HepG2 (cell line): ENCODE results near the gene FAM219A. TPM values are rescaled to one million over a fixed set of nuclear protein-coding genes. Genes with fewer than 3 reads are reported as not detected.

Experiments used
- ARNTL ChIP-seq: sonication (generic); formaldehyde crosslinking; IDR thresholded peaks from 2 replicates; pipeline ENCODE4 v1.4.0; 2020; ENCODE audit warnings: mild to moderate bottlenecking, missing genetic modification reagents
- BORCS8-MEF2B ChIP-seq: sonication (generic); formaldehyde crosslinking; IDR thresholded peaks from 2 replicates; pipeline ENCODE4 v1.8.0; 2022; ENCODE audit warnings: mild to moderate bottlenecking, missing genetic modification reagents
- CCAR2 ChIP-seq: fragments of 200-400 bp; formaldehyde crosslinking; optimal IDR thresholded peaks from 2 replicates; pipeline ENCODE3; 2018; ENCODE audit warnings: low read depth, mild to moderate bottlenecking, low read length, moderate library complexity
- KLF11 ChIP-seq: IDR thresholded peaks from 2 replicates; pipeline ENCODE4 v1.6.1; 2016; ENCODE audit warnings: missing compliant biosample characterization
- KLF15 ChIP-seq: sonication (generic); formaldehyde crosslinking; IDR thresholded peaks from 2 replicates; pipeline ENCODE4 v1.8.1; 2023; ENCODE audit warnings: borderline replicate concordance, mild to moderate bottlenecking, inconsistent platforms, missing genetic modification reagents, mixed read lengths
- MED13 ChIP-seq: sonication (generic); formaldehyde crosslinking; IDR thresholded peaks from 2 replicates; pipeline ENCODE4 v1.5.0; 2020; ENCODE audit warnings: missing genetic modification reagents
- MIER2 ChIP-seq: IDR thresholded peaks from 2 replicates; pipeline ENCODE4 v1.6.1; 2016; ENCODE audit warnings: missing biosample characterization, missing genetic modification reagents
- PCBP1 ChIP-seq: fragments of 200-400 bp; formaldehyde crosslinking; IDR thresholded peaks from 2 replicates; pipeline ENCODE4 v1.6.1; 2017; ENCODE audit warnings: mild to moderate bottlenecking, low read depth, low read length, borderline replicate concordance
- RAD21 ChIP-seq: fragments of 450-650 bp; formaldehyde crosslinking; IDR thresholded peaks from 2 replicates; pipeline ENCODE4 v1.5.0; 2020; ENCODE audit warnings: mild to moderate bottlenecking
- RXRA ChIP-seq: sonication (generic); formaldehyde crosslinking; IDR thresholded peaks from 2 replicates; pipeline ENCODE4 v1.5.1; 2020; ENCODE audit warnings: missing genetic modification reagents
- TBX3 ChIP-seq: fragments of 450-650 bp; IDR thresholded peaks from 2 replicates; pipeline ENCODE4 v1.6.1; 2017; ENCODE audit warnings: antibody characterized with exemption, mild to moderate bottlenecking, inconsistent platforms, borderline replicate concordance
- TCF7 ChIP-seq: sonication (generic); IDR thresholded peaks from 2 replicates; pipeline ENCODE4 v1.6.1; 2016; ENCODE audit warnings: antibody characterized with exemption, low read depth
- ZNF12 ChIP-seq: sonication (generic); formaldehyde crosslinking; IDR thresholded peaks from 2 replicates; pipeline ENCODE4 v1.5.0; 2020; ENCODE audit warnings: missing genetic modification reagents
- ZNF17 ChIP-seq: sonication (generic); formaldehyde crosslinking; IDR thresholded peaks from 2 replicates; pipeline ENCODE4 v1.5.0; 2020; ENCODE audit warnings: mild to moderate bottlenecking, missing genetic modification reagents
- ZNF615 ChIP-seq: sonication (generic); formaldehyde crosslinking; IDR thresholded peaks from 2 replicates; pipeline ENCODE4 v1.5.0; 2020; ENCODE audit warnings: mild to moderate bottlenecking, missing genetic modification reagents, borderline replicate concordance
- ZNF776 ChIP-seq: sonication (generic); formaldehyde crosslinking; IDR thresholded peaks from 2 replicates; pipeline ENCODE4 v1.4.0; 2020; ENCODE audit warnings: mild to moderate bottlenecking, missing genetic modification reagents
- ZZZ3 ChIP-seq: sonication (generic); formaldehyde crosslinking; IDR thresholded peaks from 2 replicates; pipeline ENCODE4 v1.4.0; 2020; ENCODE audit warnings: missing genetic modification reagents, mild to moderate bottlenecking, borderline replicate concordance
- polyA plus RNA-seq, 8 experiments: library from polyadenylated mRNA; depleted of rRNA in 3 of 8; stranded (reverse) in 7 of 8; unstranded in 1 of 8; fragments of >200 nt; fragmentation: Illumina TruSeq in 4 of 8; extraction: Trizol in 4 of 8; gene quantifications; 2 replicates each; pipeline versions ENCODE4 v1.2.1 to v1.2.3, GENCODE V29; 2011 to 2016; ENCODE audit warnings: low read depth in 4 of 8, missing spikeins in 1 of 8, mixed read lengths in 1 of 8; ENCODE audit not compliant: insufficient read depth in 1 of 8
- total RNA-seq, 5 experiments: library from RNA; depleted of rRNA; stranded (reverse); fragments of >200 nt; fragmentation: Illumina TruSeq; extraction: Trizol; gene quantifications; 2 replicates each; pipeline ENCODE4 v1.2.3, GENCODE V29; 2016; ENCODE audit warnings: low read depth in 1 of 5
- TF ChIP-seq, protein P1 (sequence below): sonication (generic); formaldehyde crosslinking; IDR thresholded peaks from 2 replicates; pipeline ENCODE4 v1.4.0; 2020; ENCODE audit warnings: missing genetic modification reagents
- TF ChIP-seq, protein P2 (sequence below): IDR thresholded peaks from 2 replicates; pipeline ENCODE4 v1.6.1; 2016; ENCODE audit warnings: missing compliant biosample characterization, missing genetic modification reagents, borderline replicate concordance
- TF ChIP-seq, protein P3 (sequence below): sonication (generic); formaldehyde crosslinking; IDR thresholded peaks from 2 replicates; pipeline ENCODE4 v1.5.0; 2020; ENCODE audit warnings: mild to moderate bottlenecking, missing genetic modification reagents, moderate library complexity
- TF ChIP-seq, protein P4 (sequence below): sonication (generic); formaldehyde crosslinking; IDR thresholded peaks from 2 replicates; pipeline ENCODE4 v1.4.0; 2020; ENCODE audit warnings: missing genetic modification reagents, mild to moderate bottlenecking, borderline replicate concordance
- TF ChIP-seq, protein P5 (sequence below): sonication (generic); formaldehyde crosslinking; IDR thresholded peaks from 2 replicates; pipeline ENCODE4 v1.5.0; 2020; ENCODE audit warnings: missing genetic modification reagents, mild to moderate bottlenecking, borderline replicate concordance

Gene FAM219A
- total and polyA plus RNA-seq, 2 of the 13 experiments (the other 11 are each of a cell fraction or from before 2014, with no cell fraction given), result 3.9 to 6.4 TPM

DNA sequence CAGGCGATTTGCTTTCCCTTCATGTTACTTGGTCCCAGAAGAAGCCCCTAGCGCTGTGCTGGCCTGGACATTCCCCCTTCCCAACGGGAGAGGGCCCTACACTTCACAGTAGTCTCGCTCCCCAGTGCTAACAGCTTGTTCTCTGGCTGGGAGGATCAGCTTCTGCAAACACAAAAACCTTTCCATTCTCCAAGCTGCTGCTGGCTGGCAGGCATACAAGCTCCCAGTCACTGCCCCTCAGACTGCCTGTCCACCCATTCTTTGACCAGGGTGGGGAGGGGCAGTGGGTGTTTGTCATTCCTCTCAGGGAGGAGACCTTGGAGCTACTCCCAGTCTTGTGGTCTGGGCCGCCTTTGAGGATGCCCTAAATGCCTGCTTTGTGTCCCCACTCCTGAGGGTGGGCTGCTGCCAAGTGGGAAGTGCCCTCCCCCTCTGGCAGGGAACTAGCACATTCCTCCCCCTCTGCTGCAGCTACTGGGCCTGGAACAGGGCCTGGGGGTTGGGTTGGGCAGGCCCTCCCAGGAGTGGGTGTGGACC is 43.6 kb upstream of the FAM219A start (continued):
- TF ChIP-seq KLF11 (CRISPR knock-in tag) (no peak), ARNTL (CRISPR knock-in tag) (no peak), KLF15 (no peak), TCF7 (no peak), CCAR2 (no peak), BORCS8-MEF2B (no peak), ZNF615 (no peak), ZZZ3 (no peak), RAD21 (CRISPR knock-in tag) (peak; percentile 25; the same call in 1 of the 2 replicates), ZNF17 (CRISPR knock-in tag) (no peak), RXRA (CRISPR knock-in tag) (0 out of 2 replicates have a peak, but pooled peaks have one; percentile 14), MIER2 (CRISPR knock-in tag) (peak; percentile 57; the same call in 1 of the 2 replicates), PCBP1 (no peak), ZNF776 (CRISPR knock-in tag) (0 out of 2 replicates have a peak, but pooled peaks have one; percentile 8), ZNF12 (CRISPR knock-in tag) (no peak), MED13 (CRISPR knock-in tag) (no peak), TBX3 (no peak)
- TF ChIP-seq, protein P1, sequence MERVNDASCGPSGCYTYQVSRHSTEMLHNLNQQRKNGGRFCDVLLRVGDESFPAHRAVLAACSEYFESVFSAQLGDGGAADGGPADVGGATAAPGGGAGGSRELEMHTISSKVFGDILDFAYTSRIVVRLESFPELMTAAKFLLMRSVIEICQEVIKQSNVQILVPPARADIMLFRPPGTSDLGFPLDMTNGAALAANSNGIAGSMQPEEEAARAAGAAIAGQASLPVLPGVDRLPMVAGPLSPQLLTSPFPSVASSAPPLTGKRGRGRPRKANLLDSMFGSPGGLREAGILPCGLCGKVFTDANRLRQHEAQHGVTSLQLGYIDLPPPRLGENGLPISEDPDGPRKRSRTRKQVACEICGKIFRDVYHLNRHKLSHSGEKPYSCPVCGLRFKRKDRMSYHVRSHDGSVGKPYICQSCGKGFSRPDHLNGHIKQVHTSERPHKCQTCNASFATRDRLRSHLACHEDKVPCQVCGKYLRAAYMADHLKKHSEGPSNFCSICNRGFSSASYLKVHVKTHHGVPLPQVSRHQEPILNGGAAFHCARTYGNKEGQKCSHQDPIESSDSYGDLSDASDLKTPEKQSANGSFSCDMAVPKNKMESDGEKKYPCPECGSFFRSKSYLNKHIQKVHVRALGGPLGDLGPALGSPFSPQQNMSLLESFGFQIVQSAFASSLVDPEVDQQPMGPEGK (CRISPR knock-in tag), result peak; percentile 45; the same call in 1 of the 2 replicates
- TF ChIP-seq, protein P2, sequence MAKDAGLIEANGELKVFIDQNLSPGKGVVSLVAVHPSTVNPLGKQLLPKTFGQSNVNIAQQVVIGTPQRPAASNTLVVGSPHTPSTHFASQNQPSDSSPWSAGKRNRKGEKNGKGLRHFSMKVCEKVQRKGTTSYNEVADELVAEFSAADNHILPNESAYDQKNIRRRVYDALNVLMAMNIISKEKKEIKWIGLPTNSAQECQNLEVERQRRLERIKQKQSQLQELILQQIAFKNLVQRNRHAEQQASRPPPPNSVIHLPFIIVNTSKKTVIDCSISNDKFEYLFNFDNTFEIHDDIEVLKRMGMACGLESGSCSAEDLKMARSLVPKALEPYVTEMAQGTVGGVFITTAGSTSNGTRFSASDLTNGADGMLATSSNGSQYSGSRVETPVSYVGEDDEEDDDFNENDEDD, result no peak
- TF ChIP-seq, protein P3, sequence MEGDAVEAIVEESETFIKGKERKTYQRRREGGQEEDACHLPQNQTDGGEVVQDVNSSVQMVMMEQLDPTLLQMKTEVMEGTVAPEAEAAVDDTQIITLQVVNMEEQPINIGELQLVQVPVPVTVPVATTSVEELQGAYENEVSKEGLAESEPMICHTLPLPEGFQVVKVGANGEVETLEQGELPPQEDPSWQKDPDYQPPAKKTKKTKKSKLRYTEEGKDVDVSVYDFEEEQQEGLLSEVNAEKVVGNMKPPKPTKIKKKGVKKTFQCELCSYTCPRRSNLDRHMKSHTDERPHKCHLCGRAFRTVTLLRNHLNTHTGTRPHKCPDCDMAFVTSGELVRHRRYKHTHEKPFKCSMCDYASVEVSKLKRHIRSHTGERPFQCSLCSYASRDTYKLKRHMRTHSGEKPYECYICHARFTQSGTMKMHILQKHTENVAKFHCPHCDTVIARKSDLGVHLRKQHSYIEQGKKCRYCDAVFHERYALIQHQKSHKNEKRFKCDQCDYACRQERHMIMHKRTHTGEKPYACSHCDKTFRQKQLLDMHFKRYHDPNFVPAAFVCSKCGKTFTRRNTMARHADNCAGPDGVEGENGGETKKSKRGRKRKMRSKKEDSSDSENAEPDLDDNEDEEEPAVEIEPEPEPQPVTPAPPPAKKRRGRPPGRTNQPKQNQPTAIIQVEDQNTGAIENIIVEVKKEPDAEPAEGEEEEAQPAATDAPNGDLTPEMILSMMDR (CRISPR knock-in tag), result peak; percentile 56
- TF ChIP-seq, protein P4, sequence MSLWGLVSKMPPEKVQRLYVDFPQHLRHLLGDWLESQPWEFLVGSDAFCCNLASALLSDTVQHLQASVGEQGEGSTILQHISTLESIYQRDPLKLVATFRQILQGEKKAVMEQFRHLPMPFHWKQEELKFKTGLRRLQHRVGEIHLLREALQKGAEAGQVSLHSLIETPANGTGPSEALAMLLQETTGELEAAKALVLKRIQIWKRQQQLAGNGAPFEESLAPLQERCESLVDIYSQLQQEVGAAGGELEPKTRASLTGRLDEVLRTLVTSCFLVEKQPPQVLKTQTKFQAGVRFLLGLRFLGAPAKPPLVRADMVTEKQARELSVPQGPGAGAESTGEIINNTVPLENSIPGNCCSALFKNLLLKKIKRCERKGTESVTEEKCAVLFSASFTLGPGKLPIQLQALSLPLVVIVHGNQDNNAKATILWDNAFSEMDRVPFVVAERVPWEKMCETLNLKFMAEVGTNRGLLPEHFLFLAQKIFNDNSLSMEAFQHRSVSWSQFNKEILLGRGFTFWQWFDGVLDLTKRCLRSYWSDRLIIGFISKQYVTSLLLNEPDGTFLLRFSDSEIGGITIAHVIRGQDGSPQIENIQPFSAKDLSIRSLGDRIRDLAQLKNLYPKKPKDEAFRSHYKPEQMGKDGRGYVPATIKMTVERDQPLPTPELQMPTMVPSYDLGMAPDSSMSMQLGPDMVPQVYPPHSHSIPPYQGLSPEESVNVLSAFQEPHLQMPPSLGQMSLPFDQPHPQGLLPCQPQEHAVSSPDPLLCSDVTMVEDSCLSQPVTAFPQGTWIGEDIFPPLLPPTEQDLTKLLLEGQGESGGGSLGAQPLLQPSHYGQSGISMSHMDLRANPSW (CRISPR knock-in tag), result no peak
- TF ChIP-seq, protein P5, sequence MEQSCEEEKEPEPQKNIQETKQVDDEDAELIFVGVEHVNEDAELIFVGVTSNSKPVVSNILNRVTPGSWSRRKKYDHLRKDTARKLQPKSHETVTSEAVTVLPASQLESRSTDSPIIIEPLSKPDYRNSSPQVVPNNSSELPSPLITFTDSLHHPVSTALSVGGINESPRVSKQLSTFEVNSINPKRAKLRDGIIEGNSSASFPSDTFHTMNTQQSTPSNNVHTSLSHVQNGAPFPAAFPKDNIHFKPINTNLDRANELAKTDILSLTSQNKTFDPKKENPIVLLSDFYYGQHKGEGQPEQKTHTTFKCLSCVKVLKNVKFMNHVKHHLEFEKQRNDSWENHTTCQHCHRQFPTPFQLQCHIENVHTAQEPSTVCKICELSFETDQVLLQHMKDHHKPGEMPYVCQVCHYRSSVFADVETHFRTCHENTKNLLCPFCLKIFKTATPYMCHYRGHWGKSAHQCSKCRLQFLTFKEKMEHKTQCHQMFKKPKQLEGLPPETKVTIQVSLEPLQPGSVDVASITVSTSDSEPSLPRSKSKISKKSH (CRISPR knock-in tag), result no peak
